Adipose tissue (tissue), 3 donors: ENCODE results near the gene CAVIN2. TPM values are rescaled to one million over a fixed set of nuclear protein-coding genes. Genes with fewer than 3 reads are reported as not detected.
"Not testable (repeated sequence)": the region's sequence is repeated elsewhere in the genome, so short reads cannot be mapped to it uniquely, and the experiment has no call there.

ENCODE experiments used
- H3K27ac ChIP-seq: one replicate; pipeline ENCODE4 v1.5.1; 2013; ENCODE audit warnings: low read depth, low read length
- WGBS, 3 donors: extraction: QIAGEN DNeasy Blood & Tissue Kit; methylation state at CpG; one replicate each; pipeline ENCODE4 v1.1.7; 2013; 5-methylcytosine and 5-hydroxymethylcytosine counted together
- polyA plus RNA-seq, 3 donors: library from polyadenylated mRNA; stranded (reverse); fragments of 200-250 nt; gene quantifications; one replicate each; pipeline ENCODE4 v1.2.3, GENCODE V29; 2013
- donor health status: healthy with polysubstance abuse.
- donor health status: Bipolar disorder and iron deficiency.
- donor health status: healthy.

CAVIN2 gene
- polyA plus RNA-seq, 3 donors = 11.5 to 50.2 (median 47.9) TPM

- no peak overlapping the region for H3K27ac ChIP-seq
- 92 to 97% (median 94%) methylated on average over 1 of the region's 1 CpG for WGBS, 3 donors
Measured at GRCh38 chr2:191818133-191818532, 28.8 kb downstream of the CAVIN2 start.

GRCh38 chr2:191815010-191815409 lies 31.9 kb downstream of the CAVIN2 start:
- 80 to 91% (median 87%) methylated on average over 1 of the region's 1 CpG for WGBS, 3 donors
- H3K27ac ChIP-seq = no peak overlapping the region

GRCh38 chr2:191813943-191814342 lies 32.9 kb downstream of the CAVIN2 start:
- no peak overlapping the region for H3K27ac ChIP-seq
- 80 to 91% (median 89%) methylated on average over 8 of the region's 8 CpGs for WGBS, 3 donors

DNA sequence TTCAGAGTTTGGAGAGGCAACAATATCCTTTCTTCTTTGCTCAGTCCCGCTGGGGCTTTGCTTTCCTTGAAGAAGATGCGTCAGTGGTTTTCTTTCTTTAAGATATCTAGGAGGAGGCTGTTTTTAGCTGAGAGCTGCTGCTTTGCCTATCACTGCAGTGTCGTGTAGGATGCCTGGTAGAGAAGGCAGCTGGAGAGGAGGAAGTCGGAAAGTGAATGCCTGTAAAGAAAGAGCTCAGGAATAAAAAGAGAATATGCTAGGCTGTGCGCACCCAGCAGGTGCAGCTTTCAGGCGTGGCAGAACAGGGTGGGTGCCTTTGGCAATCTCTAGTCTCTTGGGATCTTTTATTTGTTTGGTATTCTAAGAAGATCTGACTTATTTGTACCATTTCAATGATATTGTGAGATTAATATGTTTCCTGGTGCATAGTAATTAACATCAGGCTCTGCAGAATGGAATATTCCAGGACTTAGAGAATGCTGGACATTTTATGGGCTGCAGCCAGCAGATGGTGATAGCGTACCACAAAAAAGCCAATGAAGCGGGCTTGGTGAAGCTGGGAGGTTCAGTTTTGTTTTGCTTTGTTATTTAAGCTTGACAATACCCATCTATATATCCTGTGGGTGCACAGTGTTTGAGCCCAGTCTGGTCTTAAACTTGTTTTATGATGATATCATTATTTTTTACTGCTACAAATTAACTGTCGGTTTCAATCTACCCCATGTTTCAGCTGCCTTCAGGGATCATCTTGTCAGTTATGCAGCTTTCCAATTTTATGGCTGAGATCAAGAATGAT lies 34.9 kb downstream of the CAVIN2 start:
- 41 to 47% (median 42%) methylated on average over 9 of the region's 9 CpGs for WGBS, 3 donors

GRCh38 chr2:191806396-191806795 lies 40.5 kb downstream of the CAVIN2 start:
- WGBS, 3 donors = 92 to 100% (median 98%) methylated on average over 1 of the region's 1 CpG
- no peak overlapping the region for H3K27ac ChIP-seq

More for the DNA sequence above, 34.9 kb downstream of the CAVIN2 start:
- H3K27ac ChIP-seq = no peak overlapping the region

GRCh38 chr2:191804766-191805165 lies 42.1 kb downstream of the CAVIN2 start:
- no peak overlapping the region for H3K27ac ChIP-seq
- 67 to 71% (median 71%) methylated on average over 9 of the region's 9 CpGs for WGBS, 3 donors

- 81 to 95% (median 91%) methylated on average over 1 of the region's 1 CpG for WGBS, 3 donors
- no peak overlapping the region for H3K27ac ChIP-seq
Measured at GRCh38 chr2:191803007-191803406, 43.9 kb downstream of the CAVIN2 start.

DNA sequence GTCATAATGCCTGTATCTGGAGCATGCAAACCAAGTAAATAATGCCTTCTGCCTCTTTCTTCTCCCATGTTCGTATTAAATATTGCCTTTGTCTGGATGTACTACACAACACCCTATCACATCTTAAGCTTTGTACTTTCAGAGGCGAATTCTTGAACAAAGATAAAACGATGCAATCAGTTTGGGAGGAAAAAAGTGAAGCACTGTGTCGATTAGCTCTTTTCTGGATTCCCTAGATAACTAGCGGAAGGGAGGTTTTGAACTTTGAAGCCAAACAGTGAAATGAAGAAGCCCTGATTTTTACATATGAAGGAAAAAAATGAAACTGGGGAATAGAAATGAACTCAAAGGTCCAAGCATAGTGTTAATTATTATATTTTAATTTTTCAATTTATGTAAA lies 44.7 kb downstream of the CAVIN2 start:
- 58 to 78% (median 76%) methylated on average over 5 of the region's 5 CpGs for WGBS, 3 donors
- no peak overlapping the region for H3K27ac ChIP-seq

GRCh38 chr2:191800874-191801273 lies 46.0 kb downstream of the CAVIN2 start:
- no peak overlapping the region for H3K27ac ChIP-seq
- WGBS, 3 donors = 81 to 100% (median 86%) methylated on average over 1 of the region's 1 CpG

GRCh38 chr2:191799526-191799925 lies 47.4 kb downstream of the CAVIN2 start:
- WGBS, 3 donors = 93 to 97% (median 97%) methylated on average over 2 of the region's 2 CpGs
- no peak overlapping the region for H3K27ac ChIP-seq

- no peak overlapping the region for H3K27ac ChIP-seq
- 66 to 75% (median 71%) methylated on average over 2 of the region's 2 CpGs for WGBS, 3 donors
Measured at GRCh38 chr2:191797942-191798876, 48.7 kb downstream of the CAVIN2 start.

- H3K27ac ChIP-seq = no peak overlapping the region
- WGBS, 3 donors = 58 to 74% (median 69%) methylated on average over 4 of the region's 4 CpGs
Measured at GRCh38 chr2:191797500-191797899, 49.4 kb downstream of the CAVIN2 start.

GRCh38 chr2:191795715-191796114 lies 51.2 kb downstream of the CAVIN2 start:
- no peak overlapping the region for H3K27ac ChIP-seq
- 84 to 90% (median 86%) methylated on average over 2 of the region's 2 CpGs for WGBS, 3 donors

- WGBS, 3 donors = 63 to 85% (median 81%) methylated on average over 3 of the region's 3 CpGs
- no peak overlapping the region for H3K27ac ChIP-seq
Measured at GRCh38 chr2:191791953-191792560, 54.8 kb downstream of the CAVIN2 start.

- WGBS, 3 donors = 32 to 90% (median 85%) methylated on average over 1 of the region's 1 CpG
Measured at GRCh38 chr2:191790737-191791136, 56.2 kb downstream of the CAVIN2 start.

DNA sequence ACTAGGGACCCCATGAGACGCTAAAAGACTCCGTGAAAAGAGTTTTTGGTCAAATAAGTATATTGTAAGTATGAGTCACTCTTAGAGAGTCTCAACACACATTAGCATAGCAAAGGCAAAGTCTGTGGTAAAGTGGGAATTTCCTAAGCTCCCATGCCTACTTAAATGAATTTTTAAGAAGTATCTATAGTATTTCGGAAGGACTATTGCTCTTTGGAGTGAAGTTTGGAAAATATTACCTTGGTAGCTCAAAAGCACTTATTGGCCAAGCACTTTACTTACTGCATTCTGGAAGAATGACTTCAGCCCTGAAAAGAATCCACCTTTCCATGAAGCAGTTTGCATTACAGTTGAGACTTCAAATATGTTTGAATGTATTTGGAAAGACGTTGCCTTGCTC lies 57.1 kb downstream of the CAVIN2 start:
- 73 to 83% (median 80%) methylated on average over 4 of the region's 4 CpGs for WGBS, 3 donors
- H3K27ac ChIP-seq = no peak overlapping the region

More at GRCh38 chr2:191790737-191791136, 56.2 kb downstream of the CAVIN2 start:
- H3K27ac ChIP-seq = no peak overlapping the region

DNA sequence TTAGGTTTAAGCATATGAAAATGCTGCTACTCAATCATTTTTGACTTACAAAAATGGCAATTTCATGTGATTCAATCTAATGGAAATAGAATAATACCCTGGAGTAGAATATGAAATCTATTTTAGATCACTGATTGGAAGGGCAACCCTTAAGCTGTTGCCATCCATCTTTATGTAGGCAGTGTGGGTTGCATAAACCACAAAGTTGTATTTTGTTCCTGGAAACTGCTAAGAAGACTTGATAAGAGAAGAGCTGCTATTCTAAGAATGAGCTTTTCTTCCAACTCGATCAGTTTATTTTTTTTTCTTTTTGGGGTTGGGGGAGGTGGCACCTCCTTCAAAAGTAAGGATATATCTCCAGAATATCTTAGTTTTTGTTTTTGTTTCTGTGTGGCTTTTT lies 60.2 kb downstream of the CAVIN2 start:
- WGBS, 3 donors = 25 to 50% (median 31%) methylated on average over 1 of the region's 1 CpG

DNA sequence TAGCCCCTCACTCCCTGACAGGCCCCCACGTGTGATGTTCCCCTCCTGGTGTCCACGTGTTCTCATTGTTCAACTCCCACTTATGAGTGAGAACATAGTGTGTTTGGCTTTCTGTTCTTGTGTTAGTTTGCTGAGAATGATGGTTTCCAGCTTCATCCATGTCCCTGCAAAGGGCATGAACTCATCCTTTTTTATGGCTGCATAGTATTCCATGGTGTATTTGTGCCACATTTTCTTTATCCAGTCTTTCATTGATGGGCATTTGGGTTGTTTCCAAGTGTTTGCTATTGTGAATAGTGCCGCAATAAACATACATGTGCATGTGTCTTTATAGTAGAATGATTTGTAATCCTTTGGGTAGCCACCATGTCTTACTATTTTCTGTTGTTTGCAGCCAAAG lies 61.2 kb downstream of the CAVIN2 start:
- not testable (repeated sequence) for H3K27ac ChIP-seq
- 93 to 97% (median 95%) methylated on average over 3 of the region's 3 CpGs for WGBS, 3 donors

More for the DNA sequence above, 60.2 kb downstream of the CAVIN2 start:
- H3K27ac ChIP-seq = no peak overlapping the region
